BJ (cell line): Measurements from ENCODE around the gene VAPB. TPM values are rescaled to one million over a fixed set of nuclear protein-coding genes. Genes with fewer than 3 reads are reported as not detected.
"Not testable (repeated sequence)": the region's sequence is repeated elsewhere in the genome, so short reads cannot be mapped to it uniquely, and the experiment has no call there.

ENCODE experiments used
- CTCF ChIA-PET: fragments of 350-600 bp; formaldehyde crosslinking; extraction: SDS; loops from one replicate; lab custom pipeline; 2021; ENCODE audit warnings: antibody characterized with exemption, inconsistent platforms; lab: Yijun Ruan, JAX
- POLR2A ChIA-PET: fragments of 300-600 bp; sonication (Branson Sonifier 250); formaldehyde crosslinking; extraction: SDS; loops from one replicate; lab custom pipeline; 2021; ENCODE audit warnings: antibody characterized with exemption; lab: Charles Lee
- DNase-seq: peaks from one replicate; pipeline ENCODE4 v3.0.0-alpha.2; 2011; ENCODE audit warnings: low read depth
- H3K27me3 ChIP-seq: 2 replicates; pipeline ENCODE4 v1.6.0; 2011; ENCODE audit warnings: low read length; ENCODE audit not compliant: control insufficient read depth, insufficient read depth
- H3K36me3 ChIP-seq: 2 replicates; pipeline ENCODE4 v1.5.1; 2011; ENCODE audit warnings: low read length; ENCODE audit not compliant: control insufficient read depth, insufficient read depth
- H3K4me3 ChIP-seq: 2 replicates; pipeline ENCODE4 v1.5.1; 2011; ENCODE audit warnings: low read depth, mild to moderate bottlenecking, control low read depth, low read length
- CTCF ChIP-seq: IDR thresholded peaks from 2 replicates; pipeline ENCODE4 v1.5.1; 2011; ENCODE audit warnings: low read depth, mild to moderate bottlenecking, control low read depth, inconsistent platforms, low read length, moderate library complexity; ENCODE audit not compliant: insufficient read depth
- polyA plus RNA-seq: library from polyadenylated mRNA; depleted of rRNA; stranded (reverse); fragments of >200 nt; gene quantifications from 2 replicates; pipeline ENCODE4 v1.2.3, GENCODE V29; 2011

Gene VAPB
- polyA plus RNA-seq, 1 experiment: 21.1 TPM

- H3K4me3 ChIP-seq: no peak overlapping the region
- POLR2A ChIA-PET: no interaction called here
- peak; percentile 77 for DNase-seq
- no peaks in the 10 kb centered on the region for H3K27me3 ChIP-seq
- CTCF ChIA-PET: interaction anchor here (0.9 to 1.9 kb wide), 3 partner anchors 13 to 86 kb away, joined by 3 to 5 read pairs (median 4); no protein-coding TSS in a partner anchor
- TF ChIP-seq CTCF: no peak
- peaks cover 2% of the 10 kb centered on the region for H3K36me3 ChIP-seq
Observed at GRCh38 chr20:58361481-58362205, 27.4 kb upstream of the VAPB start.

GRCh38 chr20:58362206-58362516, 26.9 kb upstream of the VAPB start:
- TF ChIP-seq CTCF: no peak
- ChIA-PET POLR2A (no interaction called here), CTCF (interaction anchor here (0.9 to 1.3 kb wide), 2 partner anchors 33 to 85 kb away, joined by 3 to 4 read pairs; no protein-coding TSS in a partner anchor)
- Histone ChIP-seq H3K4me3 (no peak overlapping the region), H3K36me3 (peaks cover 2% of the 10 kb centered on the region), H3K27me3 (no peaks in the 10 kb centered on the region)
- no peak for DNase-seq

GRCh38 chr20:58362970-58363369, 26.1 kb upstream of the VAPB start:
- Histone ChIP-seq H3K27me3 (no peaks in the 10 kb centered on the region), H3K36me3 (peaks cover 2% of the 10 kb centered on the region), H3K4me3 (no peak overlapping the region)
- ChIA-PET POLR2A (no interaction called here), CTCF (interaction anchor here (1.4 kb wide), 1 partner anchor 12 kb away, joined by 5 read pairs; no protein-coding TSS in a partner anchor)
- DNase-seq: no peak
- TF ChIP-seq CTCF: no peak

- ChIA-PET CTCF (no interaction called here), POLR2A (no interaction called here)
- no peak overlapping the region for H3K4me3 ChIP-seq
- TF ChIP-seq CTCF: no peak
- no peaks in the 10 kb centered on the region for H3K27me3 ChIP-seq
- DNase-seq: no peak
- no peaks in the 10 kb centered on the region; the same call in 1 of the 2 replicates for H3K36me3 ChIP-seq
Observed at GRCh38 chr20:58366866-58367265, 22.2 kb upstream of the VAPB start.

- no peak overlapping the region for H3K4me3 ChIP-seq
- H3K36me3 ChIP-seq: no peaks in the 10 kb centered on the region; the same call in 1 of the 2 replicates
- DNase-seq: no peak
- H3K27me3 ChIP-seq: peaks cover under 1% of the 10 kb centered on the region; the same call in 1 of the 2 replicates
- no peak for TF ChIP-seq CTCF
- POLR2A ChIA-PET: no interaction called here
- CTCF ChIA-PET: no interaction called here
Observed at GRCh38 chr20:58372806-58373205, 16.2 kb upstream of the VAPB start.

- CTCF ChIA-PET, H3K4me3 ChIP-seq, POLR2A ChIA-PET, H3K27me3 ChIP-seq, H3K36me3 ChIP-seq, DNase-seq: not testable (repeated sequence)
Observed at GRCh38 chr20:58373296-58373695, 15.7 kb upstream of the VAPB start.
